ENCODE data around the gene LGALS13. TPM values are rescaled to one million over a fixed set of nuclear protein-coding genes. Genes with fewer than 3 reads are reported as not detected.

The LGALS13 gene
- total RNA-seq, 2 donors from 2014 or later, result not detected

DNA sequence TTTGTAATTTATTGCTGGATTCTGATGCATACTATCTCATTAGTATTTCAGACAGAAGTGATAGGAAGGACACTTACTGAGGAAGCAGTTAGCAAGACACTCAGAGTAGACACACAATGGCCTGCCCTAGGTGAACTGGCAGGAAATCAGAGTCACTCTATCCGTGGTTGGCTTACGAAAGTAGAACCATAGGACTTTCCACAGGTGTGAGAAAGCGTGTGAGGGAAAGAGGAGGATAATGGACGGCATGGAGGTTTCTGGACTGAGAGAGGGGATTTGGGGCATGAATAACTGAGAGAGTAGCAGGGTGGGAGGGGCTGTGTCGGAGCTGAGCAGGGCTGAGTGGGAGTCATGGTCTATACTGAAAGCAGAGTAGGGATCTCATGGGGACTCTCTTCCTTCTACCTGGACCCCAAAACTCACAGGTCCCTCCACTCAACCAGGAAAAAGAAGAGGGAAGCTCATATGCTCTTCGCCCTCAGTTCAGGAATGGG is 43.7 kb upstream of the LGALS13 start:
- H3K4me3 ChIP-seq, result no peak overlapping the region
- intact Hi-C loops (cut with DNase I), result loop anchor here (10.0 kb wide), 1 partner anchor 206 kb away; no protein-coding TSS in a partner anchor
- peak overlapping the region; percentile 44 for H3K27ac ChIP-seq
- H3K36me3 ChIP-seq, result no peaks in the 10 kb centered on the region
- no peak for DNase-seq
- TF ChIP-seq, protein P1, sequence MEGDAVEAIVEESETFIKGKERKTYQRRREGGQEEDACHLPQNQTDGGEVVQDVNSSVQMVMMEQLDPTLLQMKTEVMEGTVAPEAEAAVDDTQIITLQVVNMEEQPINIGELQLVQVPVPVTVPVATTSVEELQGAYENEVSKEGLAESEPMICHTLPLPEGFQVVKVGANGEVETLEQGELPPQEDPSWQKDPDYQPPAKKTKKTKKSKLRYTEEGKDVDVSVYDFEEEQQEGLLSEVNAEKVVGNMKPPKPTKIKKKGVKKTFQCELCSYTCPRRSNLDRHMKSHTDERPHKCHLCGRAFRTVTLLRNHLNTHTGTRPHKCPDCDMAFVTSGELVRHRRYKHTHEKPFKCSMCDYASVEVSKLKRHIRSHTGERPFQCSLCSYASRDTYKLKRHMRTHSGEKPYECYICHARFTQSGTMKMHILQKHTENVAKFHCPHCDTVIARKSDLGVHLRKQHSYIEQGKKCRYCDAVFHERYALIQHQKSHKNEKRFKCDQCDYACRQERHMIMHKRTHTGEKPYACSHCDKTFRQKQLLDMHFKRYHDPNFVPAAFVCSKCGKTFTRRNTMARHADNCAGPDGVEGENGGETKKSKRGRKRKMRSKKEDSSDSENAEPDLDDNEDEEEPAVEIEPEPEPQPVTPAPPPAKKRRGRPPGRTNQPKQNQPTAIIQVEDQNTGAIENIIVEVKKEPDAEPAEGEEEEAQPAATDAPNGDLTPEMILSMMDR (IDR thresholded peaks at IDR 0.05), result no peak
- H3K9ac ChIP-seq (ENCODE audit: low read depth in 2 of 2, low read length in 2 of 2), result no peak overlapping the region
- H3K27me3 ChIP-seq, result no peaks in the 10 kb centered on the region
- no peaks in the 10 kb centered on the region for H3K9me3 ChIP-seq
- H3K4me1 ChIP-seq, result no peaks in the 10 kb centered on the region

DNA sequence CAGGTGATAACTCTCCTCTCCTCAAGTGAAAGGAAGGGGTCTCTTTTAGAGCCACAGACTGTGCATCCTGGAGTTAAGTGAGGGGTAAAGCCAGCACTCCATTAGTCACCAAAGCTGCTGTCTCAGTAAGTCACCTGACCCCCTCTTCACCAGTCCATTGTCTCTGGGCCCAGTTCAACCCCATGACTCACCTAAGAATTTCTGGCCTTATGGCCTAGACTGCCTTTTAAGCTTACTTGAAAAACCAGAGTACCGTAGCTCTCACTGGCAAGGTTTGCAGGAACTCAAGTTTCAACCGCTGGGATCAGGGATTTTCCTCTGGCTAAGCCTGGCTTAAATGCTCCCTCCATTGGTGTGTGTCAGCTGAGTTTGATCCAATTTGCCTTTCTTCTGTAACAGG is 38.9 kb upstream of the LGALS13 start:
- no peak overlapping the region for H3K9ac ChIP-seq (ENCODE audit: low read depth in 2 of 2, low read length in 2 of 2)
- H3K9me3 ChIP-seq, result no peaks in the 10 kb centered on the region
- TF ChIP-seq, protein P1 (IDR thresholded peaks at IDR 0.05), result no peak
- no peak overlapping the region for H3K4me3 ChIP-seq
- intact Hi-C loops (cut with DNase I), result no loop called here
- H3K36me3 ChIP-seq, result no peaks in the 10 kb centered on the region
- no peak overlapping the region for H3K27ac ChIP-seq
- no peak for DNase-seq
- H3K4me1 ChIP-seq, result no peaks in the 10 kb centered on the region
- H3K27me3 ChIP-seq, result no peaks in the 10 kb centered on the region

DNA sequence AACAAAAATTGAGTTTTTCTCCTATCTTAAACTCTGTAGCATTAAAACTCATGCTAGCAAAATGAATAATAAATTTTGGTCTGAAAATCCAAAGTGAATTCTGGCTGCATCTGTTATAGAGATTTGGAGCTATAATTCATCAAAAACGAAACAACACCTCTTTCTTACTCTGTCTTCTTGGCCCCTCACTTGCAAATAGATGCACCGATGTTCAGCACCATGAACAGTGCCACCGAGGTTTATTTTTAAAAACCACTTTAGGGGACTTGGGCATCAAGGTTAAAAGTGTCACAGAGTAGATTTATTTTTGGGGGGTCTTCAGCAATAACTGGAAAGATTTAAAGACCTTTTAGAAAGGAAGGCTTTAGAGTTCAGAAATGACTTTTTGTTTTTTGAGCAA is 36.3 kb upstream of the LGALS13 start:
- DNase-seq, result no peak
- H3K4me3 ChIP-seq, result no peak overlapping the region
- intact Hi-C loops (cut with DNase I), result no loop called here
- TF ChIP-seq, protein P1 (IDR thresholded peaks at IDR 0.05), result no peak
- H3K27ac ChIP-seq, result no peak overlapping the region
- no peaks in the 10 kb centered on the region for H3K4me1 ChIP-seq
- no peak overlapping the region for H3K9ac ChIP-seq (ENCODE audit: low read depth in 2 of 2, low read length in 2 of 2)
- no peaks in the 10 kb centered on the region for H3K27me3 ChIP-seq
- H3K9me3 ChIP-seq, result no peaks in the 10 kb centered on the region
- no peaks in the 10 kb centered on the region for H3K36me3 ChIP-seq

DNA sequence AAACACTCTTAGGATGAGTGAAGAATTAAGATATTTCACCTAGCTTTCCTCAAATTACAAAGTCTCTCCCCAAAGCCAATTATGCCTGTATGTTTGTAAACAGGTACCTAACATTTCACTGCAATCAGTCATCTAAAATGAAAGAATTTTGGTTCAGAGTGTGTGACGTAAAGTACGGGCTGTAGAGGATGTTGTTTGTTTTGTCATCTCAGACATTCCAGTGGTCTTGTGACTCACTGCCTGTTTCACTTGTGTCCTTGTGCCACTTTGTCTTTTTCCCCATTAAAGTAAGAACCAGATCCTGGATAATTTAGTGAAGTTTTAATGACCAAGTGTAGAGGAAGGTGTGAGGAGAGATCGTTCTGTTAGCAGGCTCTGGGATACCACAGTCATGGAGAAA is 33.7 kb upstream of the LGALS13 start:
- Histone ChIP-seq H3K4me1 (no peaks in the 10 kb centered on the region), H3K27ac (no peak overlapping the region), H3K9me3 (no peaks in the 10 kb centered on the region), H3K27me3 (no peaks in the 10 kb centered on the region), H3K36me3 (no peaks in the 10 kb centered on the region), H3K4me3 (no peak overlapping the region), H3K9ac (ENCODE audit: low read depth in 2 of 2, low read length in 2 of 2) (no peak overlapping the region)
- intact Hi-C loops (cut with DNase I), result no loop called here
- TF ChIP-seq, protein P1 (IDR thresholded peaks at IDR 0.05), result no peak
- no peak for DNase-seq

DNA sequence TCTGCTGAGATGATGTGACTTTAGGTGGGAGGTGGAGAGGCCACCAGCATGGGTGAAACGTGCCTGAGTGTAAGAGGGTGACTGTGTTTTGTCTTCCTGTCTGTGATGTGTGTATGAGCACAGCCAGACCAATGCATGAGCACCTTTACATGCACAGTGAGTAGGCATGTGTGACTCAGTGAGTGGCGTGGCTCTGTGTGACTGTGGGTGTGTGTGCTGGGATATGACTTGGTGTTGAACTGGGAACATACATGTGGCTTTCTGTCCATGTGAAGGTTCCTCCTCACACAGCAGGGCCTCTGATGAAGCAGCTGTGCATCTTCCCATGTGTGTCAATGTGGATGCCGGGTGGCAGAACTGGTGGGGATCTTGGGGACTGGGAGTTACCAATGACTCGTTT is 19.9 kb upstream of the LGALS13 start:
- Histone ChIP-seq H3K36me3 (no peaks in the 10 kb centered on the region), H3K4me1 (no peaks in the 10 kb centered on the region), H3K4me3 (no peak overlapping the region), H3K9me3 (no peaks in the 10 kb centered on the region), H3K9ac (ENCODE audit: low read depth in 2 of 2, low read length in 2 of 2) (no peak overlapping the region), H3K27me3 (no peaks in the 10 kb centered on the region), H3K27ac (no peak overlapping the region)
- DNase-seq, result no peak
- TF ChIP-seq, protein P1 (IDR thresholded peaks at IDR 0.05), result no peak
- intact Hi-C loops (cut with DNase I), result no loop called here
